Effector CD8-positive, alpha-beta T cell (primary cell): ENCODE measurements around the gene KCNN2.

Source experiments
- DNase-seq: peaks from one replicate; lab custom pipeline; 2025; lab: John Stamatoyannopoulos, UW

Gene KCNN2

DNA sequence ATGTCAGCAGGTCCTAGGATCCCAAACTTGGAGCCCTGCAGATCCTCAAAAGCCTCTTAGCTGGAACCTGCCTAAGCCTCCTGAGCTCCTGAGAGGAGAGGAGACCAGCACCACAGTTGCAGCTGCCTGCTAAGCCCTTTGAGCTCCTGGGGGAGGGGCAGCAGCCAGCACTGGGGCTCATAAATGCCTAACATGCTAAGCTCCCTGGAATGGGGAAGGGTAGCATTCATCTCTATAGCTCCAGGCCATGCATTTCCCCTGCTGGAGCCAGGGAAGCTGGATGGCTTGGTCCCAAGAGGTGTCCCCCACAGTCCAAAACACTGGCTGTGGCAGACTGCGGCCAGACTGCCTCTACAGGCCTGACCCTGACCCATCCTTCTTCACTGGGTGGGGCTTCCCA is 182.7 kb downstream of the KCNN2 start:
- no peak for DNase-seq
